H1 (cell line): ENCODE measurements around the gene PRKG2. TPM values are rescaled to one million over a fixed set of nuclear protein-coding genes. Genes with fewer than 3 reads are reported as not detected.

Experiments
- SUZ12 ChIP-seq: fragments of 200-600 bp; sonication (generic); IDR thresholded peaks from 2 replicates; pipeline ENCODE4 v1.6.1; 2012; ENCODE audit warnings: mild to moderate bottlenecking, inconsistent platforms, low read length, moderate library complexity, mixed read lengths
- polyA plus RNA-seq, 7 experiments: library from polyadenylated mRNA; depleted of rRNA in 3 of 7; stranded (reverse) in 5 of 7; unstranded in 2 of 7; fragments of >200 nt in 5 of 7; fragments of 200-250 nt in 2 of 7; gene quantifications; 1 replicate in 5 of 7; 2 replicates in 1 of 7; 4 replicates in 1 of 7; pipeline versions ENCODE4 v1.2.1 to v1.2.3, GENCODE V29; 2011 to 2013; ENCODE audit warnings: missing spikeins in 2 of 7, mixed read lengths in 2 of 7
- total RNA-seq: library from RNA; stranded (reverse); fragmentation: NEBNext Ultra II Directional; extraction: Animal tissue kit (Norgen Biotek cat#: 25700); gene quantifications from 2 replicates; pipeline ENCODE4 v1.2.1, GENCODE V29; 2021

PRKG2 gene
- total and polyA plus RNA-seq, 2 of the 8 experiments (the other 6 are each of a cell fraction or from before 2014, with no cell fraction given): 0.45 to 1.2 TPM

GRCh38 chr4:81195475-81195874 lies 19.5 kb downstream of the PRKG2 start (continued):
- TF ChIP-seq SUZ12: no peak
